Ectodermal cell (in vitro differentiated cells): ENCODE measurements around the gene PRXL2B.

ENCODE experiments used
- H3K27ac ChIP-seq: 2 replicates; pipeline ENCODE4 v1.7.0; 2013; ENCODE audit warnings: mild to moderate bottlenecking, low read depth, low read length; ENCODE audit not compliant: insufficient read depth, poor library complexity, severe bottlenecking
- H3K27me3 ChIP-seq: 2 replicates; pipeline ENCODE4 v1.7.0; 2013; ENCODE audit warnings: mild to moderate bottlenecking, low read length; ENCODE audit not compliant: insufficient read depth, control insufficient read depth, poor library complexity, severe bottlenecking
- H3K36me3 ChIP-seq: one replicate; pipeline ENCODE4 v1.7.0; 2013; ENCODE audit warnings: low read length; ENCODE audit not compliant: control insufficient read depth, insufficient read depth
- H3K4me1 ChIP-seq: one replicate; pipeline ENCODE4 v1.7.0; 2013; ENCODE audit warnings: low read length; ENCODE audit not compliant: control insufficient read depth, insufficient read depth
- H3K4me3 ChIP-seq: 2 replicates; pipeline ENCODE4 v1.7.0; 2013; ENCODE audit warnings: low read depth, low read length, control low read depth; ENCODE audit not compliant: insufficient read depth
- H3K9me3 ChIP-seq: 2 replicates; pipeline ENCODE4 v1.7.0; 2013; ENCODE audit warnings: mild to moderate bottlenecking, low read length, moderate library complexity; ENCODE audit not compliant: control insufficient read depth
- WGBS, 2 experiments: methylation state at CpG; one replicate each; pipeline ENCODE4 v1.1.7; 2013; ENCODE audit warnings: missing lambda C conversion rate in 2 of 2; 5-methylcytosine and 5-hydroxymethylcytosine counted together

PRXL2B gene

GRCh38 chr1:2593251-2593878, 6.8 kb downstream of the PRXL2B start:
- peaks cover 6% of the 10 kb centered on the region for H3K36me3 ChIP-seq
- WGBS, 2 experiments, result 81 to 84% methylated on average over 26 of the region's 26 CpGs

GRCh38 chr1:2594001-2594640, 7.5 kb downstream of the PRXL2B start:
- H3K9me3 ChIP-seq, result no peaks in the 10 kb centered on the region
- H3K4me3 ChIP-seq, result no peak overlapping the region
- WGBS, 2 experiments, result 88 to 89% methylated on average over 20 of the region's 20 CpGs

More at GRCh38 chr1:2593251-2593878, 6.8 kb downstream of the PRXL2B start:
- H3K9me3 ChIP-seq, result no peaks in the 10 kb centered on the region
- H3K4me3 ChIP-seq, result no peak overlapping the region
- H3K27me3 ChIP-seq, result no peaks in the 10 kb centered on the region
- no peaks in the 10 kb centered on the region for H3K4me1 ChIP-seq
- no peak overlapping the region for H3K27ac ChIP-seq

GRCh38 chr1:2594641-2595131, 8.1 kb downstream of the PRXL2B start:
- no peaks in the 10 kb centered on the region for H3K27me3 ChIP-seq
- no peaks in the 10 kb centered on the region for H3K9me3 ChIP-seq
- no peak overlapping the region for H3K27ac ChIP-seq
- no peak overlapping the region for H3K4me3 ChIP-seq
- 93% methylated on average over 17 of the region's 17 CpGs for WGBS, 2 experiments
- peaks cover 6% of the 10 kb centered on the region for H3K36me3 ChIP-seq
- H3K4me1 ChIP-seq, result no peaks in the 10 kb centered on the region

More at GRCh38 chr1:2594001-2594640, 7.5 kb downstream of the PRXL2B start:
- H3K36me3 ChIP-seq, result peaks cover 6% of the 10 kb centered on the region
- H3K27ac ChIP-seq, result no peak overlapping the region
- H3K4me1 ChIP-seq, result no peaks in the 10 kb centered on the region
- no peaks in the 10 kb centered on the region for H3K27me3 ChIP-seq

GRCh38 chr1:2595261-2595811, 8.8 kb downstream of the PRXL2B start:
- WGBS, 2 experiments, result 94% methylated on average over 19 of the region's 19 CpGs

GRCh38 chr1:2595812-2596529, 9.4 kb downstream of the PRXL2B start:
- Histone ChIP-seq H3K9me3 (no peaks in the 10 kb centered on the region), H3K4me3 (no peak overlapping the region), H3K27ac (no peak overlapping the region), H3K36me3 (no peaks in the 10 kb centered on the region), H3K4me1 (no peaks in the 10 kb centered on the region), H3K27me3 (no peaks in the 10 kb centered on the region)
- 91 to 92% methylated on average over 31 of the region's 31 CpGs for WGBS, 2 experiments

More at GRCh38 chr1:2595261-2595811, 8.8 kb downstream of the PRXL2B start:
- Histone ChIP-seq H3K27me3 (no peaks in the 10 kb centered on the region), H3K36me3 (peaks cover 2% of the 10 kb centered on the region), H3K4me3 (no peak overlapping the region), H3K4me1 (no peaks in the 10 kb centered on the region), H3K27ac (no peak overlapping the region), H3K9me3 (no peaks in the 10 kb centered on the region)

GRCh38 chr1:2596530-2597333, 10.2 kb downstream of the PRXL2B start:
- Histone ChIP-seq H3K9me3 (no peaks in the 10 kb centered on the region), H3K27me3 (no peaks in the 10 kb centered on the region), H3K4me3 (no peak overlapping the region), H3K27ac (no peak overlapping the region), H3K4me1 (no peaks in the 10 kb centered on the region), H3K36me3 (no peaks in the 10 kb centered on the region)
- WGBS, 2 experiments, result 89 to 93% methylated on average over 28 of the region's 28 CpGs

- 83 to 84% methylated on average over 34 of the region's 34 CpGs for WGBS, 2 experiments
- Histone ChIP-seq H3K27me3 (no peaks in the 10 kb centered on the region), H3K27ac (no peak overlapping the region), H3K36me3 (no peaks in the 10 kb centered on the region), H3K4me1 (no peaks in the 10 kb centered on the region), H3K9me3 (no peaks in the 10 kb centered on the region), H3K4me3 (no peak overlapping the region)
Observed at GRCh38 chr1:2597441-2598328, 11.1 kb downstream of the PRXL2B start.

GRCh38 chr1:2598329-2598931, 11.9 kb downstream of the PRXL2B start:
- no peaks in the 10 kb centered on the region for H3K36me3 ChIP-seq
- H3K4me1 ChIP-seq, result no peaks in the 10 kb centered on the region
- WGBS, 2 experiments, result 82 to 85% methylated on average over 3 of the region's 3 CpGs
- H3K9me3 ChIP-seq, result no peaks in the 10 kb centered on the region
- H3K4me3 ChIP-seq, result no peak overlapping the region
- no peak overlapping the region for H3K27ac ChIP-seq
- no peaks in the 10 kb centered on the region for H3K27me3 ChIP-seq
